ENCODE results near the gene KEAP1. TPM values are rescaled to one million over a fixed set of nuclear protein-coding genes. Genes with fewer than 3 reads are reported as not detected.

KEAP1 gene
- total RNA-seq, 1 experiment from 2014 or later, result 75.2 TPM

DNA sequence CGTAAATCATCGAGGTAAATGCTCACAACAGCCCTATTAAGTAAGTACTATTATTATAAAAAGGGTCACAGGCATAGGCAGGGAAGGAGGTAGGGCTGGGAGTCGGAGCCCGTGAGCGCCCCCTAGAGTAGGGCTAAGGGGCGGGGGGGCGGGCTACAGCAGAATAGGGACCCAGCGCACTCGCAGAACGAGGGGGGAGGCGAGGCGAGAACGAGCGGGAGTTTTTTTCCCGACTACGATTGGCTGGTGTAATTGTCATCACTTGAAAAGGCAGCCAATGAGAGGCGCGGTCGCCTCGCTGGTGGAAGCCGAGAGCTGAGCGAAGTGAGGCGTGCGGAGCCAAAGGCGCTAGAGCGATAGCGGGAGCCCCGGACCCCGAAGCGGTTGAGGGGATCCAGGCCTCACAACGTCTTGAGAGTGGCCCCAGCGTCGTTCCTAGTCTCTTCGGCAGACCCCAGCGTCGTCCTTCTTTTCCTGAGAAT lies 24.2 kb downstream of the KEAP1 start:
- ATAC-seq (peak; percentile 93), DNase-seq (ENCODE audit: low read depth, low spot score) (peak; percentile 80)
- peaks cover 2 to 19% of the 10 kb centered on the region in 2 experiments; a peak in 3 of 4 replicates for H3K4me1 ChIP-seq (ENCODE audit: control insufficient read depth in 1 of 2, insufficient read depth in 2 of 2, low read length in 2 of 2)
- no TSS peak for BruUV-seq (replicated peaks)
- H3K79me2 ChIP-seq (ENCODE audit: insufficient read depth, low read length), result no peaks in the 10 kb centered on the region
- ChIA-PET CTCF (interaction anchor here (1.0 kb wide), 1 partner anchor 221 kb away, joined by 3 read pairs; no protein-coding TSS in a partner anchor), RAD21 (ENCODE audit: low non-redundant PET in 1 of 2, low total read pairs in 2 of 2, uncharacterized antibody in 2 of 2, unreplicated experiment in 2 of 2) (no interaction called here), POLR2A (no interaction called here)
- H4K20me1 ChIP-seq (ENCODE audit: insufficient read depth), result no peaks in the 10 kb centered on the region
- no peaks in the 10 kb centered on the region for H3K9me2 ChIP-seq (ENCODE audit: insufficient read depth)
- no peak overlapping the region for H3K9ac ChIP-seq (ENCODE audit: low read length)
- intact Hi-C loops (cut with micrococcal nuclease), result loop anchor here (5.0 kb wide), 1 partner anchor 77 kb away; the partner anchor contains the start of gene CDC37
- H3K27me3 ChIP-seq (ENCODE audit: insufficient read depth, low read length), result no peaks in the 10 kb centered on the region
- H3K9me3 ChIP-seq (ENCODE audit: control insufficient read depth in 1 of 2, insufficient read depth in 1 of 2, low read depth in 1 of 2, low read length in 2 of 2), result no peaks in the 10 kb centered on the region
- H2AFZ ChIP-seq (ENCODE audit: low read depth, low read length, poor library complexity, severe bottlenecking), result peak overlapping the region; percentile 44
- no peak overlapping the region for H3K4me3 ChIP-seq (replicated peaks in 1 of 2; ENCODE audit: low read depth in 1 of 2, low read length in 2 of 2)
- H3K27ac ChIP-seq (ENCODE audit: low read depth, low read length), result no peak overlapping the region
- H3K4me2 ChIP-seq (ENCODE audit: low read length), result peak overlapping the region; percentile 35; the same call in 1 of the 2 replicates
- no peaks in the 10 kb centered on the region for H3K36me3 ChIP-seq (ENCODE audit: control insufficient read depth in 1 of 2, insufficient read depth in 2 of 2, low read length in 2 of 2)
- no peak for TF ChIP-seq SRF (IDR thresholded peaks at IDR 0.05; ENCODE audit: low read depth)
- no peak for TF ChIP-seq ELF1 (IDR thresholded peaks at IDR 0.05; ENCODE audit: borderline replicate concordance, low read depth)
- no peak for TF ChIP-seq EGR1 (IDR thresholded peaks at IDR 0.05; ENCODE audit: low read depth)
- TF ChIP-seq POLR2AphosphoS5 (IDR thresholded peaks at IDR 0.05; ENCODE audit: low read depth, low read length), result no peak
- no peak for TF ChIP-seq ZNF274 (IDR thresholded peaks at IDR 0.05; ENCODE audit: low read depth, low read length)
- no peak for TF ChIP-seq YY1 (IDR thresholded peaks at IDR 0.05; ENCODE audit: extremely low read depth, insufficient replicate concordance, low read depth, low read length)
- TF ChIP-seq, protein P1, sequence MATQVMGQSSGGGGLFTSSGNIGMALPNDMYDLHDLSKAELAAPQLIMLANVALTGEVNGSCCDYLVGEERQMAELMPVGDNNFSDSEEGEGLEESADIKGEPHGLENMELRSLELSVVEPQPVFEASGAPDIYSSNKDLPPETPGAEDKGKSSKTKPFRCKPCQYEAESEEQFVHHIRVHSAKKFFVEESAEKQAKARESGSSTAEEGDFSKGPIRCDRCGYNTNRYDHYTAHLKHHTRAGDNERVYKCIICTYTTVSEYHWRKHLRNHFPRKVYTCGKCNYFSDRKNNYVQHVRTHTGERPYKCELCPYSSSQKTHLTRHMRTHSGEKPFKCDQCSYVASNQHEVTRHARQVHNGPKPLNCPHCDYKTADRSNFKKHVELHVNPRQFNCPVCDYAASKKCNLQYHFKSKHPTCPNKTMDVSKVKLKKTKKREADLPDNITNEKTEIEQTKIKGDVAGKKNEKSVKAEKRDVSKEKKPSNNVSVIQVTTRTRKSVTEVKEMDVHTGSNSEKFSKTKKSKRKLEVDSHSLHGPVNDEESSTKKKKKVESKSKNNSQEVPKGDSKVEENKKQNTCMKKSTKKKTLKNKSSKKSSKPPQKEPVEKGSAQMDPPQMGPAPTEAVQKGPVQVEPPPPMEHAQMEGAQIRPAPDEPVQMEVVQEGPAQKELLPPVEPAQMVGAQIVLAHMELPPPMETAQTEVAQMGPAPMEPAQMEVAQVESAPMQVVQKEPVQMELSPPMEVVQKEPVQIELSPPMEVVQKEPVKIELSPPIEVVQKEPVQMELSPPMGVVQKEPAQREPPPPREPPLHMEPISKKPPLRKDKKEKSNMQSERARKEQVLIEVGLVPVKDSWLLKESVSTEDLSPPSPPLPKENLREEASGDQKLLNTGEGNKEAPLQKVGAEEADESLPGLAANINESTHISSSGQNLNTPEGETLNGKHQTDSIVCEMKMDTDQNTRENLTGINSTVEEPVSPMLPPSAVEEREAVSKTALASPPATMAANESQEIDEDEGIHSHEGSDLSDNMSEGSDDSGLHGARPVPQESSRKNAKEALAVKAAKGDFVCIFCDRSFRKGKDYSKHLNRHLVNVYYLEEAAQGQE (IDR thresholded peaks at IDR 0.05; ENCODE audit: low read depth), result no peak
- TF ChIP-seq, protein P2, sequence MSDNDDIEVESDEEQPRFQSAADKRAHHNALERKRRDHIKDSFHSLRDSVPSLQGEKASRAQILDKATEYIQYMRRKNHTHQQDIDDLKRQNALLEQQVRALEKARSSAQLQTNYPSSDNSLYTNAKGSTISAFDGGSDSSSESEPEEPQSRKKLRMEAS (IDR thresholded peaks at IDR 0.05), result peak; percentile 58; the same call in 1 of the 2 replicates
- no peak for TF ChIP-seq FOSL1 (IDR thresholded peaks at IDR 0.05; ENCODE audit: low read depth)
- no peak for TF ChIP-seq EZH2phosphoT487 (IDR thresholded peaks at IDR 0.05; ENCODE audit: borderline replicate concordance)
- TF ChIP-seq, protein P3, sequence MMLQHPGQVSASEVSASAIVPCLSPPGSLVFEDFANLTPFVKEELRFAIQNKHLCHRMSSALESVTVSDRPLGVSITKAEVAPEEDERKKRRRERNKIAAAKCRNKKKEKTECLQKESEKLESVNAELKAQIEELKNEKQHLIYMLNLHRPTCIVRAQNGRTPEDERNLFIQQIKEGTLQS (IDR thresholded peaks at IDR 0.05), result no peak
- no peak for TF ChIP-seq ZFX (IDR thresholded peaks at IDR 0.05)
- TF ChIP-seq CEBPB (IDR thresholded peaks at IDR 0.05; ENCODE audit: low read depth), result no peak
- TF ChIP-seq, protein P4, sequence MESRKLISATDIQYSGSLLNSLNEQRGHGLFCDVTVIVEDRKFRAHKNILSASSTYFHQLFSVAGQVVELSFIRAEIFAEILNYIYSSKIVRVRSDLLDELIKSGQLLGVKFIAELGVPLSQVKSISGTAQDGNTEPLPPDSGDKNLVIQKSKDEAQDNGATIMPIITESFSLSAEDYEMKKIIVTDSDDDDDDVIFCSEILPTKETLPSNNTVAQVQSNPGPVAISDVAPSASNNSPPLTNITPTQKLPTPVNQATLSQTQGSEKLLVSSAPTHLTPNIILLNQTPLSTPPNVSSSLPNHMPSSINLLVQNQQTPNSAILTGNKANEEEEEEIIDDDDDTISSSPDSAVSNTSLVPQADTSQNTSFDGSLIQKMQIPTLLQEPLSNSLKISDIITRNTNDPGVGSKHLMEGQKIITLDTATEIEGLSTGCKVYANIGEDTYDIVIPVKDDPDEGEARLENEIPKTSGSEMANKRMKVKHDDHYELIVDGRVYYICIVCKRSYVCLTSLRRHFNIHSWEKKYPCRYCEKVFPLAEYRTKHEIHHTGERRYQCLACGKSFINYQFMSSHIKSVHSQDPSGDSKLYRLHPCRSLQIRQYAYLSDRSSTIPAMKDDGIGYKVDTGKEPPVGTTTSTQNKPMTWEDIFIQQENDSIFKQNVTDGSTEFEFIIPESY (IDR thresholded peaks at IDR 0.05; ENCODE audit: extremely low read depth, insufficient replicate concordance, low read length), result no peak
- TF ChIP-seq SIN3A (IDR thresholded peaks at IDR 0.05; ENCODE audit: low read depth), result no peak
- no peak for TF ChIP-seq JUND (IDR thresholded peaks at IDR 0.05)
- TF ChIP-seq EZH2 (IDR thresholded peaks at IDR 0.05), result no peak
- TF ChIP-seq SP1 (IDR thresholded peaks at IDR 0.05; ENCODE audit: low read depth), result peak; percentile 49
- TF ChIP-seq POLR2A (IDR thresholded peaks at IDR 0.05; ENCODE audit: borderline replicate concordance, extremely low read depth, insufficient read depth, insufficient read length), result no peak
- TF ChIP-seq CBX3 (IDR thresholded peaks at IDR 0.05; ENCODE audit: low read depth), result no peak
- peak; percentile 19; the same call in 1 of the 2 replicates for TF ChIP-seq RAD21 (IDR thresholded peaks at IDR 0.05; ENCODE audit: low read depth)
- no peak for TF ChIP-seq TCF7L2 (IDR thresholded peaks at IDR 0.05; ENCODE audit: borderline replicate concordance, extremely low read depth, insufficient read depth, insufficient read length)
